Lung (tissue), 12 donors: ENCODE data around the gene LRPPRC. TPM values are rescaled to one million over a fixed set of nuclear protein-coding genes. Genes with fewer than 3 reads are reported as not detected.
"Not testable (repeated sequence)": the region's sequence is repeated elsewhere in the genome, so short reads cannot be mapped to it uniquely, and the experiment has no call there.

Source experiments
- ATAC-seq: fragments of 200-7000 bp; cut with Tn5 transposase; one replicate; pipeline ENCODE4 v1.9.1; 2020; ENCODE audit warnings: moderate number of reproducible peaks; ENCODE audit not compliant: insufficient read depth, low FRiP score
- DNase-seq, 3 donors: peaks; one replicate each; pipeline ENCODE4 v3.0.0-alpha.2; 2013 to 2017
- H3K27ac ChIP-seq, 2 donors: one replicate each; pipeline ENCODE4 v1.5.1; 2013; ENCODE audit warnings: mild to moderate bottlenecking in 2 of 2, moderate library complexity in 2 of 2, control low read depth in 1 of 2, inconsistent platforms in 1 of 2, low read depth in 1 of 2, low read length in 1 of 2
- H3K27me3 ChIP-seq, 3 donors: one replicate each; pipeline ENCODE4 v1.5.1; 2013; ENCODE audit warnings: low read length in 2 of 3; ENCODE audit not compliant: control insufficient read depth in 3 of 3, insufficient read depth in 3 of 3
- H3K36me3 ChIP-seq, 4 donors: one replicate each; pipeline ENCODE4 v1.5.1; 2013; ENCODE audit warnings: low read length in 4 of 4, mild to moderate bottlenecking in 1 of 4, moderate library complexity in 1 of 4; ENCODE audit not compliant: control insufficient read depth in 4 of 4, insufficient read depth in 4 of 4
- H3K4me1 ChIP-seq, 5 donors: one replicate each; pipeline ENCODE4 v1.5.1; 2013; ENCODE audit warnings: low read length in 5 of 5, mild to moderate bottlenecking in 2 of 5, moderate library complexity in 1 of 5; ENCODE audit not compliant: control insufficient read depth in 5 of 5, insufficient read depth in 5 of 5
- H3K4me3 ChIP-seq: one replicate; pipeline ENCODE4 v1.5.1; 2013; ENCODE audit warnings: mild to moderate bottlenecking, control low read depth, moderate library complexity
- H3K9ac ChIP-seq, 2 donors: one replicate each; pipeline ENCODE4 v1.5.1; 2013; ENCODE audit warnings: low read length in 2 of 2, control low read depth in 1 of 2; ENCODE audit not compliant: insufficient read depth in 1 of 2
- H3K9me3 ChIP-seq, 4 donors: one replicate each; pipeline ENCODE4 v1.5.1; 2013; ENCODE audit warnings: low read length in 3 of 4, mild to moderate bottlenecking in 1 of 4, moderate library complexity in 1 of 4; ENCODE audit not compliant: control insufficient read depth in 4 of 4, insufficient read depth in 3 of 4
- WGBS, 2 donors: extraction: QIAGEN DNeasy Blood & Tissue Kit; methylation state at CpG; one replicate each; pipeline ENCODE4 v1.1.7; 2013; 5-methylcytosine and 5-hydroxymethylcytosine counted together
- polyA plus RNA-seq, 2 donors: library from polyadenylated mRNA; stranded (reverse); fragments of 200-250 nt; gene quantifications; one replicate each; pipeline ENCODE4 v1.2.1, GENCODE V29; 2013
- total RNA-seq, 2 donors: library from RNA; depleted of rRNA in 1 of 2; stranded (reverse); fragments of >200 nt in 1 of 2; gene quantifications; one replicate each; pipeline ENCODE4 v1.2.1, GENCODE V29; 2014 to 2021
- TF ChIP-seq, protein P1 (sequence below): IDR thresholded peaks from 2 replicates; pipeline ENCODE4 v1.5.1; 2012; ENCODE audit warnings: mild to moderate bottlenecking; ENCODE audit errors: control extremely low read depth, extremely low read depth
- donor health status: control.
- donor health status: control.
- donor health status: Bipolar disorder and iron deficiency.
- donor health status: healthy.
- donor health status: DM: yes; HTN: yes; CAD: no.

The LRPPRC gene
- total and polyA plus RNA-seq, 4 donors = 29.5 to 96.6 (median 48.6) TPM

DNA sequence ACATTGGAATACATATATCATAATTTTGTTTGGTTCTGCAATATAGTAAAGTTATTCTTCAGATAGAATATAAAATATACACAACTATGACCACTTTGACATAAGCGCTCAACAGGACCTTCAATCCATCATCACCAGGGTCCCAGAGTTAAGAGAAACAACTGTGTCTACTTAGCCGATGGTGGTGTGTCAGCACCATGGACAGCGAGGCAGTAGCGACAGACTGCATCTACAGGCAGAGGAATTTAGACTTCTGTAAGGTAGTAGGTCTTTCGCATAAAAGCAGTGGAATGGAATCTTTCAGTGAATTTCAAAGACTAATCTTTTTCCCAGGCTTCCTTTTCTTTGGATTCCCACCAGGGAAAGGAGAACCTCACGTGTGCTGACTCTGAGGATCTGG is 20.5 kb upstream of the LRPPRC start:
- TF ChIP-seq, protein P1, sequence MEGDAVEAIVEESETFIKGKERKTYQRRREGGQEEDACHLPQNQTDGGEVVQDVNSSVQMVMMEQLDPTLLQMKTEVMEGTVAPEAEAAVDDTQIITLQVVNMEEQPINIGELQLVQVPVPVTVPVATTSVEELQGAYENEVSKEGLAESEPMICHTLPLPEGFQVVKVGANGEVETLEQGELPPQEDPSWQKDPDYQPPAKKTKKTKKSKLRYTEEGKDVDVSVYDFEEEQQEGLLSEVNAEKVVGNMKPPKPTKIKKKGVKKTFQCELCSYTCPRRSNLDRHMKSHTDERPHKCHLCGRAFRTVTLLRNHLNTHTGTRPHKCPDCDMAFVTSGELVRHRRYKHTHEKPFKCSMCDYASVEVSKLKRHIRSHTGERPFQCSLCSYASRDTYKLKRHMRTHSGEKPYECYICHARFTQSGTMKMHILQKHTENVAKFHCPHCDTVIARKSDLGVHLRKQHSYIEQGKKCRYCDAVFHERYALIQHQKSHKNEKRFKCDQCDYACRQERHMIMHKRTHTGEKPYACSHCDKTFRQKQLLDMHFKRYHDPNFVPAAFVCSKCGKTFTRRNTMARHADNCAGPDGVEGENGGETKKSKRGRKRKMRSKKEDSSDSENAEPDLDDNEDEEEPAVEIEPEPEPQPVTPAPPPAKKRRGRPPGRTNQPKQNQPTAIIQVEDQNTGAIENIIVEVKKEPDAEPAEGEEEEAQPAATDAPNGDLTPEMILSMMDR = no peak
- Histone ChIP-seq H3K9me3 (no peaks in the 10 kb centered on the region), H3K4me1 (no peaks in the 10 kb centered on the region), H3K9ac (no peak overlapping the region), H3K4me3 (no peak overlapping the region), H3K36me3 (no peaks in the 10 kb centered on the region), H3K27me3 (peaks cover 0 to 2% (median 0%) of the 10 kb centered on the region in 3 donors), H3K27ac (no peak overlapping the region)
- no peak for ATAC-seq
- peak; percentile 69 to 77 (median 70) for DNase-seq
- WGBS, 2 donors = 32 to 43% methylated on average over 6 of the region's 6 CpGs

DNA sequence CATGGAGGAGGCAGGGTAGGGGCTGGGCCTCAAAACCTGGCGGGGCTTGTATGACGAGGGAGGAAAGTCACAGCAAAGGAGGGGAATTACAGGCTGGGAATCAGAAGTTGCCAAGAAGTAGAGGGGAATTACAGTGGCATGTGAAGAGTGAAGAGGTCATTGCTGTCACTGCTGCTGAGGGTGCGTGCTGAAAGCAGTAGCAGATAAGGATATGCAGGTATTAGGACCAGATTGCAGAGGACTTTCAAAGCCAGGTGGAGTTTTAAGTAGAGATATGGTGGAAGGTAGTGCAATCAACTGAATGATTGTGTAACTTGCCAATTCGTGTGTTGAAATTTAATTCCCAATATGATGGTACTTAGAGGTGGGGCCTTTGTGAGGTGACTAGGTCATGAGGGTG is 19.4 kb upstream of the LRPPRC start:
- no peak for ATAC-seq
- no peaks in the 10 kb centered on the region for H3K4me1 ChIP-seq
- no peaks in the 10 kb centered on the region for H3K36me3 ChIP-seq
- H3K9me3 ChIP-seq = no peaks in the 10 kb centered on the region
- H3K27ac ChIP-seq = no peak overlapping the region
- H3K27me3 ChIP-seq = peaks cover 0 to 2% (median 2%) of the 10 kb centered on the region in 3 donors
- TF ChIP-seq, protein P1 = no peak
- H3K4me3 ChIP-seq = no peak overlapping the region
- 80 to 86% methylated on average over 4 of the region's 4 CpGs for WGBS, 2 donors
- H3K9ac ChIP-seq = no peak overlapping the region
- no peak for DNase-seq

DNA sequence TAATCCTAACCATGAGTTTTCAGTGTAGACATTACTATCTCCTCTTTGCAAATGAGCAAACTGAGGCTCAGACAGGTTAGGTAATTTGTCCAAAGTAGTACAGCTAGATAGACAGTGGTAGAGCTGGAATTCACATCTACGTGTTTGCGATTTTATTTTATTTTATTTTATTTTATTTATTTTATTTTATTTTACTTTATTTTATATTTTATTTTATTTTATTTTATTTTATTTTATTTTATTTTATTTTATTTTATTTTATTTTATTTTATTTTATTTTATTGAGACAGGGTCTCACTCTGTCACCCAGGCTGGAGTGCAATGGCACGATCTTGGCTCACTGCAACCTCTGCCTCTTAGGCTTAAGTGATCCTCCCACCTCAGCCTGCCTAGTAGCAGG is 17.4 kb upstream of the LRPPRC start:
- not testable (repeated sequence) for H3K4me3 ChIP-seq, H3K4me1 ChIP-seq, H3K36me3 ChIP-seq, H3K27me3 ChIP-seq, H3K27ac ChIP-seq, H3K9ac ChIP-seq, ATAC-seq, DNase-seq, H3K9me3 ChIP-seq
- WGBS, 2 donors = 94 to 95% methylated on average over 3 of the region's 3 CpGs

DNA sequence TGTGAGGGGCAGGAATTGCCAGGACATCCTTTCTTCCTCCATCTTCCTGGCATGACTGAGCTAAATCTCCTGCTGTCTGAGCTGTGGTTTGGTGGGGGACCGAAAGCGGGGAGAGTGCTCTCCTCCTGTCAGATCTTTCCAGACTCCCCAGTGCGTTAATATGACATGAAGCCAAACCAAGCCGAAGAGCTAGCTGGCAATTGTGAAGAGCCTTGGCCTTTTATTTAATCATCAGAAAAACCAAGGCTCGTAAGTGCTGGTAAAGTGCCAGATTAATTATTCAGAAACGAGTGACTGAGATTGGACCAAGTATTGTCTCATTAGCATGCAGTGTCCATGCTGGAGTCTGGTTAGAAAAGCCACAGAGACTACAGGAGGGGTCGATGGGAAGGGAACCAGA is 14.5 kb upstream of the LRPPRC start:
- ATAC-seq (no peak), DNase-seq (no peak)
- 67 to 70% methylated on average over 7 of the region's 7 CpGs for WGBS, 2 donors
- Histone ChIP-seq H3K9me3 (no peaks in the 10 kb centered on the region), H3K27me3 (peaks cover 0 to 7% (median 2%) of the 10 kb centered on the region in 3 donors), H3K4me3 (no peak overlapping the region), H3K9ac (no peak overlapping the region), H3K4me1 (peaks cover 0 to 1% (median 0%) of the 10 kb centered on the region in 5 donors), H3K27ac (no peak overlapping the region), H3K36me3 (no peaks in the 10 kb centered on the region)
- TF ChIP-seq, protein P1 = no peak
